ENCODE data around the gene TUB. TPM values are rescaled to one million over a fixed set of nuclear protein-coding genes. Genes with fewer than 3 reads are reported as not detected.

The TUB gene
- total and polyA plus RNA-seq, 2 of the 8 experiments (the other 6 are each of a cell fraction or from before 2014, with no cell fraction given), result 15.3 to 31.3 TPM

DNA sequence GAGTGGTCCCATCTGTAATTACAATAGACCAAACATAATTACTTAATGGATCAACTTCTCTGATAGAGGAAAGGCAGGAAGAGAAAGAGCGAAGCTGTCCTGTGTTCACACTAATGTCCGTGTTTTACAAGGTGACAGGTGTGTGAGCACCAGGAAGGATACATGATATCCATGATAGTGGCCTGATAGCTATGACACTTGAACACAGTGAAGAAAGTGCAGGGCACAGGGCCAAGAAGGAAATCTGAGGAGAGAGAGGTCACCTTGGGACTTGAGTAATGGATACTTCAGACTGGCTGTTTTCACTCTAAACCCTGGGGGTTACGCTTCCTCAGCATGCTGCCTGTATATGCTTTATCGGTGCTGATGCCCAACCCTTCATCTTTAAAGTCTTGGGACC is 29.4 kb downstream of the TUB start (continued):
- TF ChIP-seq CHD7 (IDR thresholded peaks at IDR 0.05; ENCODE audit: insufficient replicate concordance, low read length) (no peak), SAP30 (IDR thresholded peaks at IDR 0.05; ENCODE audit: insufficient read depth, insufficient replicate concordance, low read length) (no peak), TAF7 (optimal IDR thresholded peaks at IDR 0.05; ENCODE audit: borderline replicate concordance, low read depth, low read length) (no peak), BACH1 (IDR thresholded peaks at IDR 0.05; ENCODE audit: low read length) (no peak), JUND (IDR thresholded peaks at IDR 0.05; ENCODE audit: low read length) (no peak), GTF2F1 (IDR thresholded peaks at IDR 0.05; ENCODE audit: borderline replicate concordance, low read depth, low read length) (no peak), TBP (IDR thresholded peaks at IDR 0.05; ENCODE audit: low read depth, low read length) (no peak), TAF1 (IDR thresholded peaks at IDR 0.05; ENCODE audit: low read depth, low read length) (no peak)
- TF ChIP-seq, protein P1, sequence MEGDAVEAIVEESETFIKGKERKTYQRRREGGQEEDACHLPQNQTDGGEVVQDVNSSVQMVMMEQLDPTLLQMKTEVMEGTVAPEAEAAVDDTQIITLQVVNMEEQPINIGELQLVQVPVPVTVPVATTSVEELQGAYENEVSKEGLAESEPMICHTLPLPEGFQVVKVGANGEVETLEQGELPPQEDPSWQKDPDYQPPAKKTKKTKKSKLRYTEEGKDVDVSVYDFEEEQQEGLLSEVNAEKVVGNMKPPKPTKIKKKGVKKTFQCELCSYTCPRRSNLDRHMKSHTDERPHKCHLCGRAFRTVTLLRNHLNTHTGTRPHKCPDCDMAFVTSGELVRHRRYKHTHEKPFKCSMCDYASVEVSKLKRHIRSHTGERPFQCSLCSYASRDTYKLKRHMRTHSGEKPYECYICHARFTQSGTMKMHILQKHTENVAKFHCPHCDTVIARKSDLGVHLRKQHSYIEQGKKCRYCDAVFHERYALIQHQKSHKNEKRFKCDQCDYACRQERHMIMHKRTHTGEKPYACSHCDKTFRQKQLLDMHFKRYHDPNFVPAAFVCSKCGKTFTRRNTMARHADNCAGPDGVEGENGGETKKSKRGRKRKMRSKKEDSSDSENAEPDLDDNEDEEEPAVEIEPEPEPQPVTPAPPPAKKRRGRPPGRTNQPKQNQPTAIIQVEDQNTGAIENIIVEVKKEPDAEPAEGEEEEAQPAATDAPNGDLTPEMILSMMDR (IDR thresholded peaks at IDR 0.05; ENCODE audit: control extremely low read depth in 1 of 3, insufficient read depth in 1 of 3, low read depth in 1 of 3, low read length in 3 of 3), result no peak
